ENCODE results near the gene CLDN20. TPM values are rescaled to one million over a fixed set of nuclear protein-coding genes. Genes with fewer than 3 reads are reported as not detected.
"Not testable (repeated sequence)": the region's sequence is repeated elsewhere in the genome, so short reads cannot be mapped to it uniquely, and the experiment has no call there.

The CLDN20 gene
- total and polyA plus RNA-seq, 11 donors, result 0.30 TPM; not detected in 10

GRCh38 chr6:155265843-155266535, 2.2 kb downstream of the CLDN20 start:
- DNase-seq, result no peak
- TF ChIP-seq CTCF (IDR thresholded peaks at IDR 0.05), result no peak
- TF ChIP-seq POLR2A (IDR thresholded peaks at IDR 0.05), result no peak
- WGBS, 4 donors, result 85 to 94% (median 93%) methylated on average over 4 of the region's 4 CpGs
- H3K9me3 ChIP-seq, result no peaks in the 10 kb centered on the region
- H3K27me3 ChIP-seq, result no peaks in the 10 kb centered on the region
- H3K4me1 ChIP-seq, result peaks cover 0 to 25% (median 7%) of the 10 kb centered on the region in 12 donors
- no peak for ATAC-seq
- H3K4me3 ChIP-seq, result no peak overlapping the region
- peaks cover 0 to 5% (median 0%) of the 10 kb centered on the region in 9 donors for H3K36me3 ChIP-seq
- intact Hi-C loops (cut with DNase I), result no loop called here
- no peak overlapping the region for H3K27ac ChIP-seq

GRCh38 chr6:155267411-155267810, 3.6 kb downstream of the CLDN20 start:
- no peak for TF ChIP-seq POLR2A (IDR thresholded peaks at IDR 0.05)
- Histone ChIP-seq H3K9me3 (no peaks in the 10 kb centered on the region), H3K27me3 (no peaks in the 10 kb centered on the region), H3K27ac (no peak overlapping the region), H3K4me3 (no peak overlapping the region), H3K36me3 (peaks cover 0 to 5% (median 0%) of the 10 kb centered on the region in 9 donors), H3K4me1 (peaks cover 0 to 32% (median 7%) of the 10 kb centered on the region in 12 donors)
- 90 to 100% (median 98%) methylated on average over 2 of the region's 2 CpGs for WGBS, 4 donors
- ATAC-seq (no peak), DNase-seq (no peak)
- intact Hi-C loops (cut with DNase I), result no loop called here

GRCh38 chr6:155268088-155268867, 4.5 kb downstream of the CLDN20 start:
- WGBS, 4 donors, result 66 to 74% (median 69%) methylated on average over 3 of the region's 5 CpGs
- H3K4me3 ChIP-seq; H3K36me3 ChIP-seq; H3K9me3 ChIP-seq; intact Hi-C loops (cut with DNase I); H3K27me3 ChIP-seq; DNase-seq: not testable (repeated sequence)
- ATAC-seq, result peak in 1 of 4 donors; percentile 37
- TF ChIP-seq CTCF (IDR thresholded peaks at IDR 0.05), result peak in 10 of 12 donors; percentile 12 to 47 (median 28)
- Histone ChIP-seq H3K4me1 (peaks cover 0 to 36% (median 9%) of the 10 kb centered on the region in 12 donors), H3K27ac (peak overlapping the region in 3 of 12 donors; percentile 14 to 27 (median 22))

- DNase-seq (no peak), ATAC-seq (no peak)
- Histone ChIP-seq H3K27me3 (no peaks in the 10 kb centered on the region), H3K4me3 (no peak overlapping the region), H3K36me3 (peaks cover 0 to 3% (median 0%) of the 10 kb centered on the region in 9 donors), H3K9me3 (no peaks in the 10 kb centered on the region), H3K4me1 (peaks cover 0 to 39% (median 15%) of the 10 kb centered on the region in 12 donors), H3K27ac (no peak overlapping the region)
- 83% methylated on average over 3 of the region's 3 CpGs for WGBS, 4 donors
- intact Hi-C loops (cut with DNase I), result no loop called here
- TF ChIP-seq CTCF (IDR thresholded peaks at IDR 0.05), result no peak
- TF ChIP-seq POLR2A (IDR thresholded peaks at IDR 0.05), result no peak
These were observed 6.0 kb downstream of the CLDN20 start for GRCh38 chr6:155269765-155270164.

Measured in heart left ventricle (tissue), 16 donors.